Natural killer cell (primary cell): ENCODE results near the gene OTUD6A. TPM values are rescaled to one million over a fixed set of nuclear protein-coding genes. Genes with fewer than 3 reads are reported as not detected.

Source experiments
- ATAC-seq, 3 donors: fragments of 150-1000 bp in 2 of 3; fragments of 200-7000 bp in 1 of 3; cut with Tn5 transposase; 1 replicate in 1 of 3; 2 replicates in 2 of 3; pipeline ENCODE4 v1.10.0; 2021; ENCODE audit warnings: mild to moderate bottlenecking in 2 of 3, moderate library complexity in 2 of 3
- DNase-seq, 2 donors: peaks; one replicate each; pipeline versions ENCODE4 v3.0.0 to v3.0.0-alpha.2; 2013 to 2021; ENCODE audit warnings: mixed read lengths in 1 of 2
- H3K27ac ChIP-seq: one replicate; pipeline ENCODE4 v1.5.1; 2013; ENCODE audit warnings: mild to moderate bottlenecking, low read length
- H3K27me3 ChIP-seq: one replicate; pipeline ENCODE4 v1.6.1; 2013; ENCODE audit warnings: low read length; ENCODE audit not compliant: control insufficient read depth, insufficient read depth
- H3K36me3 ChIP-seq: one replicate; pipeline ENCODE4 v1.6.1; 2013; ENCODE audit warnings: low read length; ENCODE audit not compliant: control insufficient read depth, insufficient read depth
- H3K4me1 ChIP-seq: one replicate; pipeline ENCODE4 v1.6.1; 2013; ENCODE audit warnings: low read length; ENCODE audit not compliant: control insufficient read depth, insufficient read depth
- H3K4me3 ChIP-seq: one replicate; pipeline ENCODE4 v1.5.1; 2013; ENCODE audit warnings: low read length
- H3K9me3 ChIP-seq: one replicate; pipeline ENCODE4 v1.6.1; 2013; ENCODE audit warnings: low read length; ENCODE audit not compliant: control insufficient read depth, insufficient read depth
- H3K27ac Mint-ChIP-seq, 2 donors: one replicate each; pipeline ENCODE4 v1.8.0; 2022; ENCODE audit warnings: mild to moderate bottlenecking in 2 of 2, mixed read lengths in 2 of 2, moderate library complexity in 1 of 2
- H3K27me3 Mint-ChIP-seq, 2 donors: one replicate each; pipeline ENCODE4 v1.8.0; 2022; ENCODE audit warnings: low read depth in 2 of 2, mixed read lengths in 2 of 2
- H3K36me3 Mint-ChIP-seq: one replicate; pipeline ENCODE4 v1.8.0; 2022; ENCODE audit warnings: mixed read lengths
- H3K4me1 Mint-ChIP-seq, 2 donors: one replicate each; pipeline ENCODE4 v1.8.0; 2022; ENCODE audit warnings: mixed read lengths in 2 of 2
- H3K4me3 Mint-ChIP-seq: one replicate; pipeline ENCODE4 v1.8.0; 2022; ENCODE audit warnings: mild to moderate bottlenecking, moderate library complexity, mixed read lengths
- H3K9me3 Mint-ChIP-seq, 2 donors: one replicate each; pipeline ENCODE4 v1.8.0; 2022; ENCODE audit warnings: mixed read lengths in 2 of 2
- CTCF ChIP-seq: fragments of 200-600 bp; IDR thresholded peaks from one replicate; pipeline ENCODE4 v1.8.0; 2022; ENCODE audit warnings: antibody characterized with exemption
- WGBS: methylation state at CpG from one replicate; pipeline ENCODE4 v1.1.7; 2013; ENCODE audit warnings: missing lambda C conversion rate; ENCODE audit not compliant: insufficient coverage; 5-methylcytosine and 5-hydroxymethylcytosine counted together
- intact Hi-C: fragments of 100-400 bp; cut with micrococcal nuclease; formaldehyde crosslinking; loops from one replicate; pipeline ENCODE4 v1.14.2; 2022
- total RNA-seq, 4 donors: library from RNA; stranded (reverse); fragments of 120-200 nt in 1 of 4; gene quantifications; one replicate each; pipeline versions ENCODE4 v1.2.3 to v1.2.4, GENCODE V29; 2013 to 2022

Gene OTUD6A
- total RNA-seq, 3 donors from 2014 or later (not counting 1 experiment from before 2014, with no cell fraction given): not detected

GRCh38 chrX:70046978-70047377, 15.3 kb upstream of the OTUD6A start:
- DNase-seq (no peak), ATAC-seq (no peak)
- Mint-ChIP-seq H3K27me3 (peaks cover 13 to 17% of the 10 kb centered on the region in 2 donors), H3K4me3 (no peak overlapping the region), H3K36me3 (no peaks in the 10 kb centered on the region), H3K4me1 (no peaks in the 10 kb centered on the region), H3K9me3 (no peaks in the 10 kb centered on the region), H3K27ac (no peak overlapping the region)
- H3K4me3 ChIP-seq: no peak overlapping the region
- no peaks in the 10 kb centered on the region for H3K9me3 ChIP-seq
- H3K4me1 ChIP-seq: no peaks in the 10 kb centered on the region
- H3K27me3 ChIP-seq: no peaks in the 10 kb centered on the region
- no peak for TF ChIP-seq CTCF
- H3K27ac ChIP-seq: no peak overlapping the region
- intact Hi-C loops: no loop called here
- H3K36me3 ChIP-seq: no peaks in the 10 kb centered on the region

- WGBS: 79% methylated on average over 2 of the region's 3 CpGs
- Mint-ChIP-seq H3K4me1 (no peaks in the 10 kb centered on the region), H3K4me3 (no peak overlapping the region), H3K27ac (no peak overlapping the region), H3K36me3 (no peaks in the 10 kb centered on the region), H3K27me3 (peaks cover 14 to 15% of the 10 kb centered on the region in 2 donors), H3K9me3 (no peaks in the 10 kb centered on the region)
- H3K9me3 ChIP-seq: no peaks in the 10 kb centered on the region
- ATAC-seq (no peak), DNase-seq (no peak)
- H3K27me3 ChIP-seq: no peaks in the 10 kb centered on the region
- no peaks in the 10 kb centered on the region for H3K36me3 ChIP-seq
- H3K4me3 ChIP-seq: no peak overlapping the region
- H3K4me1 ChIP-seq: no peaks in the 10 kb centered on the region
- H3K27ac ChIP-seq: no peak overlapping the region
- intact Hi-C loops: no loop called here
- no peak for TF ChIP-seq CTCF
Measured at GRCh38 chrX:70049406-70049805, 12.9 kb upstream of the OTUD6A start.

- H3K4me3 ChIP-seq: no peak within 1 kb of the TSS
- DNase-seq: no peak
- no peaks in the 10 kb centered on the region for H3K27me3 ChIP-seq
- ATAC-seq: no peak
- H3K9me3 ChIP-seq: no peaks in the 10 kb centered on the region
- 78% methylated on average over 4 of the region's 4 CpGs for WGBS
- intact Hi-C loops: no loop called here
- H3K4me3 Mint-ChIP-seq: no peak within 1 kb of the TSS
- no peak within 1 kb of the TSS for H3K27ac ChIP-seq
- H3K36me3 ChIP-seq: no peaks in the 10 kb centered on the region
- H3K4me1 ChIP-seq: no peaks in the 10 kb centered on the region
- H3K9me3 Mint-ChIP-seq: no peaks in the 10 kb centered on the region
- H3K27me3 Mint-ChIP-seq: peaks cover 10 to 11% of the 10 kb centered on the region in 2 donors
- no peak for TF ChIP-seq CTCF
- H3K4me1 Mint-ChIP-seq: no peaks in the 10 kb centered on the region
- no peaks in the 10 kb centered on the region for H3K36me3 Mint-ChIP-seq
- no peak within 1 kb of the TSS for H3K27ac Mint-ChIP-seq
Measured at GRCh38 chrX:70049925-70050324, 12.3 kb upstream of the OTUD6A start, which contains the start of gene AWAT2. AWAT2 (minus strand) TSS chrX:70049938; CDS start chrX:70049932, 6 bp downstream.

DNA sequence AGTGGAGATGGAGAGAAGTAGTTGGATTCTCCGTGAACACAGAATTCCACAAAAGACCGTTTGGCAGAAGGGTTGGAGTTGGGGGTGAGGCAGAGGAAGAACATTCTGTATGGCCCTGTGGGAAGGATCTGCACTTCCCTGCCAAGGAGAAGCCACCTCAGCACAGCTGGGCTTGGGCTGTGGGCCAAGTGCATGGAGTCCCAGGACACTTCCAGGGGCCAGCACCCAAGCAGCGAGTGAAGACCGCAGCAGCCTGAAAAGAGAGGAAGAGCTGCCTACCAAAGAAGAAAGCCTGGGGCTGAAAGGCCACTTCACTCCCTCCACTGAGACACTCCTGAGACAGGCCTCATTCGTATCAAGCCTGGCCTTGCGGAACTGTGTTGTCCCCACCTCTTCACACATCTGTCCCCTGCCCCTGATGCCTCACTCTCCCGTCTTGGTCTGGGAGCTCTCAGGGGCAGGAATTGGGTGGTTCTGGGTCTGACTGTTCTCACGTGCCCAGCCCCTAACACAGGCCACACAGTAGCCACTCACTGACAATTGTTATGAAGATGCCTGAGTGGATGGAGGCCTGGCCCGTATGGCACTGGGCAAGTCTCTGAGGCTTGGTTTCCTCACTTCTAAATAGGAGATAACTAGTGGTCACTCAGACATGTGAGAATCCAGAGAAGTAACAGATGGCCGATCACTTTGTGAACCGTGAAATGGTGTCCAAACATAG, 9.2 kb upstream of the OTUD6A start:
- 84% methylated on average over 10 of the region's 11 CpGs for whole genome bisulfite sequencing
- Histone ChIP-seq H3K27ac (no peak overlapping the region), H3K4me3 (no peak overlapping the region), H3K9me3 (no peaks in the 10 kb centered on the region), H3K4me1 (no peaks in the 10 kb centered on the region), H3K36me3 (no peaks in the 10 kb centered on the region), H3K27me3 (no peaks in the 10 kb centered on the region)
- H3K4me1 Mint-ChIP-seq: no peaks in the 10 kb centered on the region
- no peak overlapping the region for H3K4me3 Mint-ChIP-seq
- H3K27ac Mint-ChIP-seq: no peak overlapping the region
- peaks cover 7 to 11% of the 10 kb centered on the region in 2 donors for H3K27me3 Mint-ChIP-seq
- no peaks in the 10 kb centered on the region for H3K36me3 Mint-ChIP-seq
- DNase-seq (no peak), ATAC-seq (no peak)
- H3K9me3 Mint-ChIP-seq: no peaks in the 10 kb centered on the region
- intact Hi-C loops: no loop called here
- TF ChIP-seq CTCF: no peak
